PFSK-1 (cell line): Measurements from ENCODE around the gene WDR33.

Experiments used
- FOXP2 ChIP-seq: optimal IDR thresholded peaks from 2 replicates; pipeline ENCODE3; 2011; ENCODE audit warnings: borderline replicate concordance, control low read depth, inconsistent platforms; ENCODE audit not compliant: insufficient read depth; ENCODE audit errors: extremely low read length, extremely low read depth
- POLR2AphosphoS5 ChIP-seq: IDR thresholded peaks from 2 replicates; pipeline ENCODE4 v1.6.1; 2012; ENCODE audit warnings: low read depth, mild to moderate bottlenecking, control low read depth, low read length, moderate library complexity
- SIN3A ChIP-seq: IDR thresholded peaks from 2 replicates; pipeline ENCODE4 v1.6.1; 2012; ENCODE audit warnings: mild to moderate bottlenecking, low read length, moderate library complexity, borderline replicate concordance; ENCODE audit not compliant: insufficient read depth
- TAF1 ChIP-seq: IDR thresholded peaks from 2 replicates; pipeline ENCODE4 v1.6.1; 2012; ENCODE audit warnings: low read length, control low read depth, borderline replicate concordance; ENCODE audit not compliant: insufficient read depth
- TF ChIP-seq, protein P1 (sequence below), 2 experiments: IDR thresholded peaks; 2 replicates each; pipeline versions ENCODE4 v1.6.1 to v1.8.0; 2011 to 2012; ENCODE audit warnings: low read depth in 2 of 2, low read length in 2 of 2, control low read depth in 1 of 2, inconsistent platforms in 1 of 2, mild to moderate bottlenecking in 1 of 2, moderate library complexity in 1 of 2; ENCODE audit not compliant: insufficient read depth in 1 of 2

DNA sequence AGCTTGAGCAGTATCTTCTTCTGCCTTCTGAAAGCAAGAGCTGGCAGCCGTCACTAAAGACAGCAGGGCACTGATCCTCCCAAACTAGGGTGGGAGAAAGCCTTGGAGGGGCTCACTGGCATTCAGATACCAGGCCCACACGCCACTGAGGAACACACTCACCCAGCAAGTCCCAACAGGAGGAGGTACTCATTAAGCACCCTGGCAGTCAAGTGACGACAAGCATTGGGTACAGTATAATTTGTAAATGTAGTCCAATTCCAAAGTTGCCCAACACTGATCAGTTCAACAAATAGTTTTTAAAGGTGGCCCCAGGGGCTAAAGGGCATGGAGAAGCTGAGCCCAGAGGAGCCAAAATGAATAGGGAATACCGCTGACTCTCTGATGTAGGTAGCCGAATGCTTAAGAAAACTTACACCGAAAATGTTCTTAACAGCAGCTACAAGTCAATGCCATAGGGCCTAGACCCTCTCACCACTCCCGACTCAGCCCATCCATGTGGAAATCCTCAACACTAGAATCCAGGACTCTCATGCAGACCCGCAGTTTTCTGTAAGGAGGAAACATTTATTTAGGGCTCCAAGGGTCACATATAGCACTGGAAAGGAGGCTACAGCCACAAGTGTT, 145.6 kb downstream of the WDR33 start:
- no peak for TF ChIP-seq POLR2AphosphoS5
- TF ChIP-seq TAF1, result no peak
- TF ChIP-seq, protein P1, sequence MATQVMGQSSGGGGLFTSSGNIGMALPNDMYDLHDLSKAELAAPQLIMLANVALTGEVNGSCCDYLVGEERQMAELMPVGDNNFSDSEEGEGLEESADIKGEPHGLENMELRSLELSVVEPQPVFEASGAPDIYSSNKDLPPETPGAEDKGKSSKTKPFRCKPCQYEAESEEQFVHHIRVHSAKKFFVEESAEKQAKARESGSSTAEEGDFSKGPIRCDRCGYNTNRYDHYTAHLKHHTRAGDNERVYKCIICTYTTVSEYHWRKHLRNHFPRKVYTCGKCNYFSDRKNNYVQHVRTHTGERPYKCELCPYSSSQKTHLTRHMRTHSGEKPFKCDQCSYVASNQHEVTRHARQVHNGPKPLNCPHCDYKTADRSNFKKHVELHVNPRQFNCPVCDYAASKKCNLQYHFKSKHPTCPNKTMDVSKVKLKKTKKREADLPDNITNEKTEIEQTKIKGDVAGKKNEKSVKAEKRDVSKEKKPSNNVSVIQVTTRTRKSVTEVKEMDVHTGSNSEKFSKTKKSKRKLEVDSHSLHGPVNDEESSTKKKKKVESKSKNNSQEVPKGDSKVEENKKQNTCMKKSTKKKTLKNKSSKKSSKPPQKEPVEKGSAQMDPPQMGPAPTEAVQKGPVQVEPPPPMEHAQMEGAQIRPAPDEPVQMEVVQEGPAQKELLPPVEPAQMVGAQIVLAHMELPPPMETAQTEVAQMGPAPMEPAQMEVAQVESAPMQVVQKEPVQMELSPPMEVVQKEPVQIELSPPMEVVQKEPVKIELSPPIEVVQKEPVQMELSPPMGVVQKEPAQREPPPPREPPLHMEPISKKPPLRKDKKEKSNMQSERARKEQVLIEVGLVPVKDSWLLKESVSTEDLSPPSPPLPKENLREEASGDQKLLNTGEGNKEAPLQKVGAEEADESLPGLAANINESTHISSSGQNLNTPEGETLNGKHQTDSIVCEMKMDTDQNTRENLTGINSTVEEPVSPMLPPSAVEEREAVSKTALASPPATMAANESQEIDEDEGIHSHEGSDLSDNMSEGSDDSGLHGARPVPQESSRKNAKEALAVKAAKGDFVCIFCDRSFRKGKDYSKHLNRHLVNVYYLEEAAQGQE (IDR thresholded peaks at IDR 0.05; ENCODE audit: insufficient read depth in 1 of 2, low read depth in 2 of 2, low read length in 2 of 2), result no peak
- no peak for TF ChIP-seq SIN3A
- no peak for TF ChIP-seq FOXP2
